ENCODE data around the gene ASCL5.
"Not testable (repeated sequence)": the region's sequence is repeated elsewhere in the genome, so short reads cannot be mapped to it uniquely, and the experiment has no call there.

ASCL5 gene

DNA sequence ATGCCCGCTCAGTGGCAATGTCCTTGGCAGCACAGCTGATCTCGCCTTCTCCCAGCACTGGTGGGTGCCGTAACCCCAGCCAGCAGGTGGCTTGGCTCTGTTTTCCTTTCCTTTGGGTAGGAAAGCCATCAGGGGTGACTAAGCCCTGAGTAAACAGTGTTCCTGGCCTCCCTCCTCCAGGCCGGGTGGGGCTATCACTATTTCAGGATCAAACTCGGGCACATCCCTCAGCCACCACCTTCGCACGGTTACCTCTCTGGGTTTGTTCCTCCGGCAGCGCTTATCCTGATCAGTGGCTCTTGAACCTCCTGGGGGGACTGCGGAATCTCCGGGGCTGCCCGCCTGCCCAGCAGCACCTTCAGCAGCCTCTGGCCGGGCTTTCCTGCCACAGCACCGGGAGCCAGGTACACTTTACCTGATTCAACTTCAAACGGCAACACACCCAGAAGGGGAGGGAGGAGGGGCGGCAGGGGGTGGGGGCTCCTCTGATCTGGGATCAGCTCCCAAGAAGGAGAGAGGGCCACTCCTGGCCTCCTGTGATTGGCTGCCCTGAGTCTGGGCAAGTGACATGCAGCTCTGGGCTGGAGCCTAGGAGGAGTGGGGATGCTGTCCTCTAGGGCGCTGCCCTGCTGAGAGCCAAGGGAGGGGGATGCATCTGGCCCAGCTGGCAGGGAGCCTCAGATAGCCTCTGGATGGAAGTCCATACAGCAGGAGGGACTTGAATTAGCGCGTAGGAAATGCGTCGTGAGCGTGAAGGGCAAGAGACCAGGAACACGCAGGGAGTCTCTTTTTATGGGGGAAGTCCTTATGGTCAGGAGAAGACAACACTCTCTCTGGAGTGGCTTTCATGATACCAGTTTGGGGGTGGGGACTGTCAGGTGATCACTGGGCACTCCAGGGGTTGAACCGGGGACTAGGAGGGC is at the start of gene ASCL5:
Gene ASCL5 (minus strand): TSS at position 353 of the 923 bp plus-strand sequence. CDS start 11,812 bp downstream, outside the sequence.
- DNase-seq (ENCODE audit: low read depth): no peak

- no peak for DNase-seq (ENCODE audit: low read depth)
These were observed 49.0 kb upstream of the ASCL5 start for GRCh38 chr1:201175820-201176500.

GRCh38 chr1:201173736-201174135 is 46.8 kb upstream of the ASCL5 start:
- no peak for DNase-seq (ENCODE audit: low read depth)

DNA sequence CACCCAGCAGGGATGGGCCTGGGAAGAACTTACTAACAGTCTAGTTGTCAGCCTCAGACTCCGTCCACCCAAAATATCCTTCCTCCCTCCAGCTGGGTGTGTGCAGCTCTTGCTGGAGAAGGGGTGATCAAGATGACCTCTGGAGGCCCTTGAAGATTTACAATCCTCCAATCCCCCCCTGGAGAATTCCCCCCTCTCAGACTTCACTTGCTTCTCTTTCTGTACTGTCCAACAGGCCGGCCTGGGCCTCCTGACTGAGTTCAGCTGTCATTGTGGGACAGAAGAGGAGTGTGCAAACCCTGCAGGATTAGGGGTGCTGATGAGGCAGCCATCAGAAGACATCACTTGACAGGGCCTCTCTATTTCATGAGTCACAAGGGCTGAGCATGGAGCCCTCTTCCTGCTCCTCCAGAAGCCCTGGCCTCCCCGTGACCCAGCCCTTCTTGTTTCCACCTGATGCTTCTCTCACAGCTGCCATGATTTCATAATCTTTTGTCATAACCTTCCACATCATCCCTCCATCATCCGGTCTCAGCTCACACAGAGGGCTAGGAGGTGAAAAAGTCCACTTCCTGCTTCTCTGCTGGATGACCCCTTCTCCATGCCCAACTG is 46.1 kb upstream of the ASCL5 start:
- DNase-seq (ENCODE audit: low read depth): peak; percentile 49

DNA sequence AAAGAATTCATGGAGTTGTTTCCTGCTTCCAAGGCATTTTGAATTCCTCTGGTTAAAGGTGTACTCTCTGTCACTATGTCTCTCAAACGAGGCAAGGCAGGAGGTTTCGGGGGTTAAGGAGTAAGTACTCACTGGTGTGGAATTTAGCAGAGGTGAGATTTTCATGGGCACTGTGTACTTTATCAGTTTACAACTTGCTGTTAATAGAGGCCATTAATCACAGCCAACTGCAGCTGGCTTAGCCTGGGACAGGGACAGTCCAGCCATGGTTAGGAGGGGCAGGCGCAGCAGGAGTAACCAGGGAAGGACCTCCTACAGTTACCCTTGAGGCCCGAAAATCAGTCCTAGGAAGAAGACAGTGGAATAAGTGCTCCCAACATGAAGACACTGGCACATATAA is 45.3 kb upstream of the ASCL5 start:
- DNase-seq (ENCODE audit: low read depth): no peak

GRCh38 chr1:201171063-201172036 is 44.4 kb upstream of the ASCL5 start:
- DNase-seq (ENCODE audit: low read depth): no peak

GRCh38 chr1:201170533-201171062 is 43.6 kb upstream of the ASCL5 start:
- DNase-seq (ENCODE audit: low read depth): peak; percentile 80

DNA sequence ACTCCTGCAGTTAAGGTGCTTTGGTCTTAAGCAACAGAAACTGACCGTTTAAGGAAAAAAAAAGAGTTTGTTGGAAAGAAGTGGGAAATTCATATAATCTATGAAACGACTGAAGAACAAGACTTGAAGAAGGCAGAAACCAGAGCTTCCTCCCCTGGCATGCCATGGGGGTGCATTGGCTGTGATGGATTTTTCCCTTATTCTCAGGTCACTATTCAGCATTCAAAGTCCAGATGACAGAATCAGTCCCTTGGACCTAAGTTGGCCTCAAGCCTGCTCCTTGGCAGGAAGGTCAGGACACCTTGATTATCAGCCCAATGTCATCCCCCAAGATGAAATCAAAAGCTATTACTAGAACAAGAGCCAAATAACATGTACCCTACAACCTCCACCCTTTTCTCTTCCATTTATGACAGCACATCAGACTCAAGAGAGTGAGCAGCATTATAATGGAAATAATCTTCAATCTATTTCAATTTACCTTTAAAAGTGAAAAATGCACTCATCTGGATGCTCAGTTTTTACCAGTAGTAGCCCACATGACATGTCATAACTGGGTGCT is 43.1 kb upstream of the ASCL5 start:
- no peak for DNase-seq (ENCODE audit: low read depth)

DNA sequence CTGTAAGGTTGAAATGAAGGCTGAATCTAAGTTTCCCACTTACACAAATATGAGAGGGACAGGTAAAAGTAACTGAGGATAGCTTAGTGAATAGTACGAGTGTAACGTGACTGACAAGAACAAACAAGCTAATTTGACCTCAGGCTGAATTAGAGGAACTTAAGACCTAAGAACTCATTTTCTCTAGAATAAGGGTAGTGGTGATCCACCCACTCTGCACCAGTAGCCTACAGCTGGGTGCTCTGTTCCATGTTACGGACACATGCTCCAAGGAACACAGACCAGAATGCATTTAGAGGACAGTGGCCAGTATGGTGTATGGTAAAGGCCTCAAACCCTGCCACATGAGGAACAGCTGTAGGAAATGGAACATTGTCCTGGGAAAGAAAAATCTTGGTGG is 42.2 kb upstream of the ASCL5 start:
- no peak for DNase-seq (ENCODE audit: low read depth)

DNA sequence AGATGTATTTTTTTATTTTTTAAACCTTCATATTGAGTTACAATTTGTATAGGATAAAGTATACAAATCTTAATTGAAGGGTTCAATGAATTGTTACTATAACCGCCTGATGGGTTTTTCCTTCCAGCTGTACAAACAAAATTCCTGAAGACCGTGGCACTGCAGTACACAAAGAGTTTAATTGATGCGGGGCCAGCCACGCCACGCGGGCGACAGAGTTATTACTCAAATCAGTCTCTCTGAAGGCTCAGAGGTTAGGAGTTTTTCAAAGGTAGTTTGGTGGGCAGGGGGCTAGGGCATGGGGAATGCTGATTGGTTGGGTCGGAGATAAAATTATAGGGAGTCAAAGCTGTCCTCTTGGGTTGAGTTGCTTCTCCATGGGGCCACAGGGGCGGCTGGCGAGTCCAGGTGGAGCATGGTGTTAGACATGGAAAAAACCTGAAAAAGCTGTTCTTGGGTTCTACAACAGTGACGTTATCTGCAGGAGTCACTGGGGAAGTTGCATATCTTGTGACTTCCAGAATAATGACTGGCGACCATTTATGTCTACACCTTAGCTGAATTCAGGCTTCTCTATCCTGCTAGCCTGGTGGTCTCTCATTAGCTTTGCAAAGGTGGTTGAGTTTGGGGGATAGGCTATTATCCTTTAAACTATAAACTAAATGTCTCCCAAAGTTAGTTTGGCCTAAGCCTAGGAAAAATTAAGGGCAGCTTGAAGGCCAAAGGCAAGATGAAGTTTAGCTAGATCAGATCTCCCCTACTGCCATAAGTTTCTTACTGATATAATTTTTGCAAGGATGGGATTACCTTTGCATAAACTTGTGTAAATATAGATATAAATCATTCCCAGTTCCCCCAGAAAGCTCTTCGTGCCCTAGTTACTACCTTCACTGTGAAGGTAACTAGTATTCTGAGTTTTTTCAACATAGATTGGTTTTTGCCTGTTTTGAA is 40.3 kb upstream of the ASCL5 start:
- DNase-seq (ENCODE audit: low read depth): no peak

DNA sequence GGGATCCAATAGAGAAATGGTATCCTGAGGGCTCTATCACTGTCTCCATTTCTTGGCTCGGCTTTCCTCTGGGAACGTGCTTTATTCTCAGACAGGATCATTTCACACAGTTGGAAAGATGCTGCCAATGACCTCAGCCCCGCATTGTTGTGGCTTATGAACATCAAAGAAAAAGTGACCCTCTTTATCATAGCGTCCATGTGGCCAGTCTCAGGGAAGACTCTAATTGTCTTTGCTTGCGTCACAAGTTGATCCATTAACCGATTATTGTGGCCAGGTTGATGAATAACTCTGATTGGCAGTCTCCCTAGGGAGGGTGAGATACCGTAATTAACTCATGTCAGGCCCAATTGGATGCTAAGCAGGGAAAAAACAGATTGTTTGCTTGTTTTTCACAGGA is 37.7 kb upstream of the ASCL5 start:
- DNase-seq (ENCODE audit: low read depth): no peak

GRCh38 chr1:201163707-201164106 is 36.7 kb upstream of the ASCL5 start:
- no peak for DNase-seq (ENCODE audit: low read depth)

GRCh38 chr1:201163036-201163435 is 36.1 kb upstream of the ASCL5 start:
- not testable (repeated sequence) for DNase-seq (ENCODE audit: low read depth)

- no peak for DNase-seq (ENCODE audit: low read depth)
These were observed 31.0 kb upstream of the ASCL5 start for GRCh38 chr1:201157949-201158348.

DNA sequence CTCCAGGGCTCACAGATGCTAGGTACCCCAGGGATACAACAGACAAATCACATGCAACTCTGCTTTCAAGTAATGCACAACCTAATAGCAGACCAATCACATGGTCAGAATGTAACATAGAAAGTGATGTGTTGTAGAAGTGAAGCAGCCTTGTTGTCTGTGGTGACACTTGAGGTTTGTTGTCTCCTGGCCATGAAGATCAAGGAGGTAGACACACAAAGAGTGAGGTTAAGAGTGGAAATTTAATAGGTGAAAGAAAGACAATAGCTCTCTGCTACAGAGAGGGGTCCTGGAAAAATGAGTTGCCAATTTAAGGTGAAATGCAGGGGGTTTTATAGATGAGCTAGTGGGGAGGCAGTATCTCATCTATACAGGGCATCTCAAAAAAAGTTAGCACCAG is 29.8 kb upstream of the ASCL5 start:
- no peak for DNase-seq (ENCODE audit: low read depth)

DNA sequence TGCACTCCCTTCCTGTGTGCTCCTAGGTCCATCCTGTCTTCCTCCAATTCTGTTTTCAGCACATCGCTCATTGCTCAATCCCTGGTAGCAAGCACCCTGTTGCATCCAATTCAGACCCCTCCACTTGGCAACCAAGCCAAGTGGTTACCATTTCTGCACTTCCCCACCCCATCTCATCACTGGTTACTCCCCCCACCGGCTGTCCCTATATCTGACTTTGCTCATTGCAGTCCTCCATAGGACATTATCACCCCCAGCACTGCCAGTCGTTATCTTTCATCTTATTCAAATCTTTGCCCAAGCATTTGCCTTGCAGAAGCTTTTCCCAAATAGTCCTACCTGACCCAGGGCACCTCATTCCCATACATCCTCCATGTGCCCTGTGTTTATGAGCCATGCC is 29.4 kb upstream of the ASCL5 start:
- DNase-seq (ENCODE audit: low read depth): no peak

GRCh38 chr1:201155354-201155753 is 28.4 kb upstream of the ASCL5 start:
- no peak for DNase-seq (ENCODE audit: low read depth)

DNA sequence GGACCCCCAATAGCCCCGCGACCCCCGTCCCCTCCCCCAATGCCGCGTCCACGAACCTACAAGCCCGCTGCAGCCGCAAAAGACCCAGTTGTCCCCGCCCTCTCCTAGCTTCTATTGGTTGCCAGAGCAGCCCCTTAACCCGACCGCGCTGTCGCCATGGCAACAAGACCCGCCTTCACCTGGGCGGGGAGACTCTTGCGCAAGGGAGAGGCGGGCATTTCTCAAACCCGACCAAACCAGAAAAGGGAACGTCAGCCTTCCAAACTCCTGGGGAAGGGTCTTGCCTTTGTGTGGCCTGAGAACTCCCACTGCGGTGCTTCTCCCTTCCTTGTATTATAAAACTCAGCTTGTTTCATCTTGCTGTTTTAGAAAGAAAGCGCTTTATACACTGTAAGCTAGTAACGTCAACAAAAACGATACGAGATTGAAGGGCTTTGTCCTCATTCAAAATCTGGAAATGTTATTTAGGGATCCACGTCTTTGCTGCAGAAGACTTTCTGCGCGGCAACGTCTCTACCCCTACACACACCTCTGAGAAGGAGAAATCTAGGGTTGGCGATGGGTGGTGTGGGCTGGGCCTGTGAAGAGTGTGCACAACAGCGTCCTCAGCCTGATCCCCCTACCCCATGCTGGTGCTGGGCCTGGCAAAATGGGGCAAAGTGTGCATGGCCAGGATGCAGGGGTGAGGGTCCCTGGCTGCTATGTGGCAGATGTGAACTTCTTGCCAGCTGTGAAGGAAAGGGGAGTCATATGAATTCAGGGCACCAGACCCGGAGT is 27.6 kb upstream of the ASCL5 start, which contains the start of gene TMEM9:
Gene TMEM9 (minus strand): TSS at position 86 of the 777 bp plus-strand sequence. CDS start 551 bp downstream, outside the sequence.
- peak; percentile 60 for DNase-seq (ENCODE audit: low read depth)

Data from HS-5 (cell line).